RWPE1 (cell line): ENCODE data around the gene GDPD5.

Source experiments
- CTCF ChIA-PET: fragments of 350-600 bp; sonication (Branson Sonifier 250); formaldehyde crosslinking; extraction: SDS; loops from one replicate; lab custom pipeline; 2021; lab: Yijun Ruan, JAX
- POLR2A ChIA-PET: fragments of 400-600 bp; formaldehyde crosslinking; extraction: SDS; loops from one replicate; lab custom pipeline; 2020; ENCODE audit warnings: antibody characterized with exemption; ENCODE audit not compliant: low non-redundant PET; lab: Yijun Ruan, JAX
- DNase-seq: peaks from one replicate; pipeline ENCODE4 v3.0.0; 2012; ENCODE audit warnings: low spot score
- H3K27ac ChIP-seq: fragments of 450-650 bp; 2 replicates; pipeline ENCODE4 v1.5.1; 2017
- TF ChIP-seq, protein P1 (sequence below): fragments of 450-650 bp; conservative IDR thresholded peaks from 2 replicates; pipeline ENCODE4 v1.5.1; 2017; ENCODE audit warnings: low read depth, mild to moderate bottlenecking

Gene GDPD5

DNA sequence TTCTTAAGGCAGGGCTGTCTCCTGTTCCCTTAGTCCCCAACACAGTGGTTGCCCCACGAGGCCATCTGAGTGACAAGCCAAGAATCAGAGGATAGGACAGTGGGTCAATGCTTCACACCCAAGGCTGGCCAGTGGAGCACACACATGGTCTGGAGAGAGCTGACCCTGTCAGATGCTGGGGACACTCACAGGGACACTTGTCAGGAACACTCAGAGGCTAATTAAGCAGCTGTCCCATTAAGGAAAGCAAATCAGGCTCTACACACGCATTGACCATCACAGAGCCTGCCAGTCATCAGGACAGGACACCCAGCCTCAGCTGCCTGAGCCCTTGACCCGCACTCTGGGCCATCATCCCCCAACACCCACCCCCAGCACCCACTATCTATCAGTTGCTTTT, 18.2 kb downstream of the GDPD5 start:
- H3K27ac ChIP-seq, result no peak overlapping the region
- DNase-seq, result no peak
- ChIA-PET POLR2A (interaction anchor here (0.6 kb wide), 1 partner anchor 66 kb away, joined by 5 read pairs; no protein-coding TSS in a partner anchor), CTCF (no interaction called here)
- TF ChIP-seq, protein P1, sequence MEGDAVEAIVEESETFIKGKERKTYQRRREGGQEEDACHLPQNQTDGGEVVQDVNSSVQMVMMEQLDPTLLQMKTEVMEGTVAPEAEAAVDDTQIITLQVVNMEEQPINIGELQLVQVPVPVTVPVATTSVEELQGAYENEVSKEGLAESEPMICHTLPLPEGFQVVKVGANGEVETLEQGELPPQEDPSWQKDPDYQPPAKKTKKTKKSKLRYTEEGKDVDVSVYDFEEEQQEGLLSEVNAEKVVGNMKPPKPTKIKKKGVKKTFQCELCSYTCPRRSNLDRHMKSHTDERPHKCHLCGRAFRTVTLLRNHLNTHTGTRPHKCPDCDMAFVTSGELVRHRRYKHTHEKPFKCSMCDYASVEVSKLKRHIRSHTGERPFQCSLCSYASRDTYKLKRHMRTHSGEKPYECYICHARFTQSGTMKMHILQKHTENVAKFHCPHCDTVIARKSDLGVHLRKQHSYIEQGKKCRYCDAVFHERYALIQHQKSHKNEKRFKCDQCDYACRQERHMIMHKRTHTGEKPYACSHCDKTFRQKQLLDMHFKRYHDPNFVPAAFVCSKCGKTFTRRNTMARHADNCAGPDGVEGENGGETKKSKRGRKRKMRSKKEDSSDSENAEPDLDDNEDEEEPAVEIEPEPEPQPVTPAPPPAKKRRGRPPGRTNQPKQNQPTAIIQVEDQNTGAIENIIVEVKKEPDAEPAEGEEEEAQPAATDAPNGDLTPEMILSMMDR, result no peak

DNA sequence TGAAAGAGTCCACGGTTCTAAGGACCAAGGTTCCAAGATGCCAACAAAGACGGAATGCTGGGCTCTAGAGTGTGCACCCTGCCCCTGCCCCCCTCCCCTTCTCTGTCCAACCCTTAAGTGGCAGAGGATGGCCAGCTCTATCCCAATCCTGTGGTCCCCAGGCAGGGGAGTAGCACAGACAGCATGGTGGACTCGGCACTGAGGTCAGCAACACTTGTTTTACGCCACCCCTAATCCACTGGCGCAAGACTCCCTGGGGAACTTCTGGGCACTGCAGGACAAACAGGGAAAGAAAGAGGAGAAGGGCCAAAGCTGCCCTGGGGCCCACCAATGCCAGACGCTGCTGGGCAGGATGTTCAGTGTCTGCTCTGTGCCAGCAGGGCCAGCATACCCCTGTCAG, 18.9 kb downstream of the GDPD5 start:
- TF ChIP-seq, protein P1, result no peak
- H3K27ac ChIP-seq, result no peak overlapping the region
- ChIA-PET CTCF (interaction anchor here (0.6 kb wide), 2 partner anchors 15 to 227 kb away, joined by 3 read pairs; no protein-coding TSS in a partner anchor), POLR2A (no interaction called here)
- no peak for DNase-seq

DNA sequence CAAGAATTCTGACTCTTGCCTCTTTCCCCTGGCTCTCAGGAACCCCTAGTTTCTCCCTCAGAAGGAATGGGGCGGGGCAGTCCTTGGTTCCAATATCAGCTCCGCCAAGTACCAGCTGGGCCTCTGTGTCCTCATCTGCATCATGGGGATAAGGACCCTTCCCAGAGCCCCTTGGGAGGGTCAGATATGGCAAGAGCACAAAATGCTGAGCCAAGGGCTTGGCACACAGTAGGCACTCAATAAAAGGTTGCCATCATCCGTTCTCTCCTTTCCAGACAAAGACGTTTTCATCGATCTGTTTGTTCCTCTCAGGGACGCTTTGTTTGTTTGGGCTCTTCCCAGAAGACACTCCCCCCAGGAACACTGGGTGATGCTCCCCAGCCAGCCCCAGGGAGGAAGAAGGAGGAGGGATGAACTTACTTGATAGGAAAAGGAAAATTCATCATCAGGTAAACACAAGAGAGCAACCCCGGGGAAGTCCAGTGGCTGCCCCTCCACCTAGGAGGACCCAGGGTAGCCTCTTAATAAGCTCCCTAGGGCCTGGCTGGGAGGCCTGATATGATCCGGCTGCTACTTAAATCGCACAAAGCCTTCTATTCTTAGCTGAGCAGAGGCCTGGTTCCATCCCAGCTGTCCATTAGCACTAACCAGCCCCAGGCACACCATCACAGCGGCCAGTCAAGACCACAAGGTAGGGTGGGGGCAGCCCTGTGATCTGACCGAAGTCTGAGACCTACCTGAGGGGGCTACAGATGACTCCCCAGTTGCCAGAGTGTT, 19.6 kb downstream of the GDPD5 start:
- TF ChIP-seq, protein P1, result no peak
- H3K27ac ChIP-seq, result no peak overlapping the region
- DNase-seq, result no peak
- POLR2A ChIA-PET, result no interaction called here
- CTCF ChIA-PET, result interaction anchor here (0.6 kb wide), 1 partner anchor 15 kb away, joined by 3 read pairs; no protein-coding TSS in a partner anchor

DNA sequence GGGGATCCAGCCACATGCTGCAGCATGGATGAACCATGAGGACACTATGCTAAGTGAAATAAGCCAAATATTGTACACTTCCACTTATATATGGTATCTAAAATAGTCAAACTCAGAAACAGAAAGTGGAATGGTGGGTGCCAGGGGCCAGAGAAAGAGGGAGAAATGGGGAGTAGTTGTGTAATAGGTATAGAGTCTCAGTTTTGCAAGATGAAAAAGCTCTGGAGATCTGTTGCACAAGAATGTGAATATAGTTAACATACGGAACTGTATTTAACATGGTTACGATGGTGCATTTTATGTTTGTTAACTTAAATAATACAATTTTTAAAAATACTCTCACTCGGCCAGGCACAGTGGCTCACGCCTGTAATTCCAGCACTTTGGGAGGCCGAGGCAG, 21.2 kb downstream of the GDPD5 start:
- DNase-seq, result no peak
- ChIA-PET POLR2A (no interaction called here), CTCF (no interaction called here)
- TF ChIP-seq, protein P1, result no peak
- H3K27ac ChIP-seq, result no peak overlapping the region

DNA sequence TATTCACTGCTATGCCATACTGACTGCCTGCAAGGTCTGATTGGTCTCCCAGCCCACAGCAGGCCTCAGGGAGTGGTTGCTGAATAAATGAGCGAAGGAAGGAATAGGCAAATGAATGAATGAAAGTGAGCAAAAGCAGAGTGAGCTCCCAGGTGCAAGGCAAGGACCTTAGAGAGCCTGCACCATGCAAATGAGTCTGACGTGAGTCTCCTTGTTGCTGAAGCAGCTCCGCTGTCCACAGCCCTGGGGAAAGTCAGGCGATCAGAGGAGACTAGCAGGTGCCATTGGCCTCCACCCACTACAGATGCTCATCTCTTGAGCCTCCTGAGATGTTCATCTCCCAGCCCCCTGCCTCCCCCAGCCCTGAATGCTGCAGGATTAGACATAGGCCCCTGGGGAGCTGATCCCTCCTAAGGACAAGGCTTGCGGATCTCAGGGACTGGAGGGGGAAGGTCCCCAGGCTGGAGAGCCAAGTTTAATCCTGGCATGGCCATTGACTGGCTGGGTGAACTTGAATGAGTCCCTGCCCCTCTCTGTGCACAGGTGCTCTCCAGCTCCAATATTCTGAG, 22.1 kb downstream of the GDPD5 start:
- POLR2A ChIA-PET, result no interaction called here
- no peak for DNase-seq
- no peak overlapping the region for H3K27ac ChIP-seq
- CTCF ChIA-PET, result interaction anchor here (0.6 kb wide), 1 partner anchor 310 kb away, joined by 6 read pairs; no protein-coding TSS in a partner anchor
- TF ChIP-seq, protein P1, result no peak

DNA sequence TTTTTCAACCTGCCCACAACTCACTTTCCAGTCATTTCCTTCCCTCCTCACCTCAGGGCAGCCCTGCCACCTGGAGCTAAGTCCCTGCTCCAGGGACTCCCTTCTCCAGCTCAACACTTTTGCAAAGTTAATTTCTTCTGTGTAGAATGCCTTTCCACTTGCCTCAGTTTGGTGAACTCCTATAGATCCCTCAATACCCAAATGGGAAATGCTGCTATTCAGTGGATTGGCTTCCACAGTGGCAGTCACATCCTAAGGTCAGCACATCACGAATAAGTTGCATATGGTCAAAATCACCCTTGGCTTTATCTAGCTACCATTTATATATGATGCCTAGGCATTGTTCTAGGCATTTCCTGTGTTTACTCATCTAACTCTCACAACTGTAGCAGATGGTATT, 23.6 kb downstream of the GDPD5 start:
- no peak for DNase-seq
- TF ChIP-seq, protein P1, result no peak
- CTCF ChIA-PET, result no interaction called here
- H3K27ac ChIP-seq, result no peak overlapping the region
- POLR2A ChIA-PET, result no interaction called here
